ENCODE data around the gene EPX. TPM values are rescaled to one million over a fixed set of nuclear protein-coding genes. Genes with fewer than 3 reads are reported as not detected.

EPX gene
- total RNA-seq, 1 experiment from 2014 or later, result not detected

DNA sequence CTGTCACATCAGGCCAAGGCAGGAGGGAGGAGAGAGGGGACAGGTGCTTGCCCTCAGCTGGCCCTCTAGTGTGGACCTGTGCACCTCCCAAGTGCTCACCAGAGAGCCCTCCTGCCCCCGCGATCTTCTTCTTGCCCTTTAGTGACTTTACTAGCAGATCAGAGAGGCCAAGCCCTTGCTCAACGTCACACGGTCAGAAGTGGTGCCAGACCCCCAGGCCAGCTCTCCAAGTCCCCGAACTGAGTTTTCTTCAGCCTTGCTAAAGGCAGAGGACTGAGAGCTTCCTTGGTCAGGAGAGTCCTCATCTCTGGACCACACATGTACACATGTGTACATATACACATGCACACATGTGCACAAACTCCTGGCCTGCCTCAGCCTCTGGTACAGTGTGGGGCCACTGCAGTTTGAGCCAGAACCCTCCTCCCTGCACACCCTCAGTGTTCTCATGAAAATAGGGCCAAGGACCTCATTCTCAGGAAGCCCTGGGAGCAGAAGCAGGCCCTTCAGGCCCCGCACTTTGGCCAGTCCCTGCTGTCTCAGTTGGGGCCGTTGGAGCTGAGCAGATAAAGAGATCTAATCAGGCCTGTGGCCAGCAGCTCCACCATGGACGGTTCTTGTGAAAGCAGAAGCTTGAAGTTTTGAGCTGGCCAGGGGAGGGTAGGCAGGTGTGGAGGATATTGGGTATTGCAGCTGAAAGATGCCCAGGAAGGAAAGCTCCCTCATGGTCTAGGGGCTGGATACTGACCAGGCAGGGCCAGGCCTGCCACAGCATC is 7.4 kb upstream of the EPX start:
- Histone ChIP-seq H3K27me3 (ENCODE audit: insufficient read depth, low read length) (no peaks in the 10 kb centered on the region), H2BK5ac (ENCODE audit: insufficient read length, low read length) (no peak overlapping the region), H4K20me1 (ENCODE audit: control insufficient read depth, insufficient read depth, insufficient read length) (no peaks in the 10 kb centered on the region), H2BK15ac (ENCODE audit: low read depth, low read length) (no peak overlapping the region), H3K79me2 (ENCODE audit: insufficient read depth, low read length) (no peaks in the 10 kb centered on the region), H3K14ac (ENCODE audit: insufficient read depth, low read length) (no peak overlapping the region), H3K9ac (ENCODE audit: extremely low read depth, insufficient read length, low read length) (no peak overlapping the region), H3K4ac (ENCODE audit: low read depth, low read length) (no peak overlapping the region), H3T11ph (ENCODE audit: low read length) (no peak overlapping the region), H2AK5ac (ENCODE audit: insufficient read length, low read length) (no peak overlapping the region), H3K79me1 (ENCODE audit: insufficient read depth, low read depth, low read length, poor library complexity, severe bottlenecking) (no peaks in the 10 kb centered on the region), H3K4me2 (ENCODE audit: insufficient read depth, insufficient read length, low read length) (no peak overlapping the region), H3K18ac (ENCODE audit: insufficient read length, low read depth, low read length) (no peak overlapping the region), H2AFZ (ENCODE audit: low read length) (no peak overlapping the region), H4K91ac (ENCODE audit: insufficient read length, low read depth, low read length) (no peak overlapping the region), H3K9me3 (ENCODE audit: control insufficient read depth, low read depth, low read length) (no peaks in the 10 kb centered on the region), H3K56ac (ENCODE audit: insufficient read length, low read depth, low read length) (no peak overlapping the region), H2BK120ac (ENCODE audit: low read depth, low read length, poor library complexity, severe bottlenecking) (no peak overlapping the region), H4K8ac (replicated peaks; ENCODE audit: insufficient read length, low read depth, low read length) (no peak overlapping the region), H3K27ac (ENCODE audit: insufficient read length, low read depth, low read length) (no peak overlapping the region), H2BK20ac (ENCODE audit: low read depth, low read length, poor library complexity, severe bottlenecking) (no peak overlapping the region), H3K23me2 (ENCODE audit: insufficient read length, low read depth, low read length, poor library complexity, severe bottlenecking) (no peaks in the 10 kb centered on the region), H3K23ac (ENCODE audit: insufficient read length, low read depth, low read length) (no peak overlapping the region), H4K5ac (ENCODE audit: insufficient read length, low read depth, low read length) (no peak overlapping the region), H3K4me1 (ENCODE audit: insufficient read depth, low read length) (no peaks in the 10 kb centered on the region), H2BK12ac (ENCODE audit: insufficient read length, low read depth, low read length) (no peak overlapping the region)
- no peak for DNase-seq
- Mint-ChIP-seq H3K27ac (no peak overlapping the region), H3K36me3 (ENCODE audit: insufficient read depth in 1 of 3, low read depth in 3 of 3) (no peaks in the 10 kb centered on the region), H3K4me3 (no peak overlapping the region), H3K9me3 (no peaks in the 10 kb centered on the region; a peak in 1 of 5 replicates), H3K4me1 (peaks cover 7 to 8% of the 10 kb centered on the region in 2 experiments; a peak in 3 of 4 replicates), H3K27me3 (ENCODE audit: low read depth) (peaks cover 14% of the 10 kb centered on the region)
- WGBS (ENCODE audit: extremely low coverage, insufficient read length, low lambda C conversion rate), result no CpG with 5 or more reads among the region's 8 CpGs
- TF ChIP-seq, protein P1, sequence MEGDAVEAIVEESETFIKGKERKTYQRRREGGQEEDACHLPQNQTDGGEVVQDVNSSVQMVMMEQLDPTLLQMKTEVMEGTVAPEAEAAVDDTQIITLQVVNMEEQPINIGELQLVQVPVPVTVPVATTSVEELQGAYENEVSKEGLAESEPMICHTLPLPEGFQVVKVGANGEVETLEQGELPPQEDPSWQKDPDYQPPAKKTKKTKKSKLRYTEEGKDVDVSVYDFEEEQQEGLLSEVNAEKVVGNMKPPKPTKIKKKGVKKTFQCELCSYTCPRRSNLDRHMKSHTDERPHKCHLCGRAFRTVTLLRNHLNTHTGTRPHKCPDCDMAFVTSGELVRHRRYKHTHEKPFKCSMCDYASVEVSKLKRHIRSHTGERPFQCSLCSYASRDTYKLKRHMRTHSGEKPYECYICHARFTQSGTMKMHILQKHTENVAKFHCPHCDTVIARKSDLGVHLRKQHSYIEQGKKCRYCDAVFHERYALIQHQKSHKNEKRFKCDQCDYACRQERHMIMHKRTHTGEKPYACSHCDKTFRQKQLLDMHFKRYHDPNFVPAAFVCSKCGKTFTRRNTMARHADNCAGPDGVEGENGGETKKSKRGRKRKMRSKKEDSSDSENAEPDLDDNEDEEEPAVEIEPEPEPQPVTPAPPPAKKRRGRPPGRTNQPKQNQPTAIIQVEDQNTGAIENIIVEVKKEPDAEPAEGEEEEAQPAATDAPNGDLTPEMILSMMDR (conservative IDR thresholded peaks at IDR 0.05), result no peak

Data from H9 (cell line).